CD4-positive, alpha-beta T cell treated with Interleukin-4 for 1 hour (primary cell): ENCODE results near the gene SART3.

Source experiments
- DNase-seq, 2 donors: peaks; one replicate each; pipeline ENCODE4 v3.0.0-alpha.2; 2020 to 2022

SART3 gene

DNA sequence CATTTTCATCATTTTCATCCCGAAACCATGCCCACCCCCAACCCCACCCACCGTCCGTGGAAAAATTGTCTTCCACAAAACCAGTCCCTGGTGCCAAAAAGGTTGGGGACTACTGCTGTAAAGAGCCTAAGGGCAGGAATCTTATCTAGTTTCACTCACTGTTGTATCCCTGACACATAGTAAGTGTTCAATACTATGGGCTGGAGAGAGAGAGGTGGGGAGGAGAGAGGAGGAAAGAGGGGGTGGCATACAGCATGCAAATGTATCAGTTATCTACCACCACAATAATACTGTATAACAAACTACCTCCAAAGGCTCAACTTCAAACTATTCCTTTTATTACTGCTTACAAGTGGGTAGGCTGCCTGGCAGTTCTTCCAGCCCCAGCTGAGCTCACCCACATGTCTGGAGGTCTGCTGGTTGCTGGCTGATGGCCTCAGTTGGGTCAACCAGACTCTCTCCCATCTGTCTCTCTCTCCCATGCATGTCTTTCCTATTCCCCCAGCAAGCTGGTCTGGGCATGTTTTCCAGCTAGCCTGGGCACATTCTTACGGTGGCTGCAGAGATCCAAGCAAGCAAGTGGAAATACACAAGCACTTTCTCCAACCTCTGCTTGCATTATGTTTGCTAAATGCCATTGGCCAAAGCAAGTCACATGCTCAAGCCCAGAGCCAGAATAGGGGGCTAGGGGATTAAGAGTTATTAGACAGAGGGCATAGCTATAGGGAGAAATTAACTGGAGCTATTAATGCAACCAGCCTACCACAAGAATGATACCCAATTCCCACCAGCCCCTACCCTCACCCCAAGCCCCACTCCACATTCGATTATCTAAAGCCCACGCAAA lies 77.5 kb downstream of the SART3 start:
- no peak for DNase-seq

DNA sequence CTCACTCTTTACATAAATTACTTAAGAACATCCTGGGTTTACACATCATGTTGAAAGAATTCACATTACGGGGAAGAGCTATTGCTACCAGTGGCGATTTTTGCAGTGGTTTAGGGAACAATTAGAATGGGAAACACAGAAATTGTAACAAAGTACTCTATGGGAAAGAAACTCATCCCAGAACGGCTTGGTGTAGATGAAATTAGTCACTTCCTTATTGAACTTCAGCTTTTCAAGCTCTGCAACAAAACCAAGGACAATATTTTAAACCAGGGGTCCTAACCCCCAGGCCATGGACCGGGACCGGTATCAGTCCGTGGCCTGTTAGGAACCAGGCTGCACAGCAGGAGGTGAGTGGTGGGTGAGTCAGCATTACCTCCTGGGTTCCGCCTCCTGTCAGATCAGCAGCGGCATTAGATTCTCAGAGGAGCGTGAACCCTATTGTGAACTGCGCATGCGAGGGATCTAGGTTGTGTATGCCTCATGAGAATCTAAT lies 78.2 kb downstream of the SART3 start:
- no peak for DNase-seq

DNA sequence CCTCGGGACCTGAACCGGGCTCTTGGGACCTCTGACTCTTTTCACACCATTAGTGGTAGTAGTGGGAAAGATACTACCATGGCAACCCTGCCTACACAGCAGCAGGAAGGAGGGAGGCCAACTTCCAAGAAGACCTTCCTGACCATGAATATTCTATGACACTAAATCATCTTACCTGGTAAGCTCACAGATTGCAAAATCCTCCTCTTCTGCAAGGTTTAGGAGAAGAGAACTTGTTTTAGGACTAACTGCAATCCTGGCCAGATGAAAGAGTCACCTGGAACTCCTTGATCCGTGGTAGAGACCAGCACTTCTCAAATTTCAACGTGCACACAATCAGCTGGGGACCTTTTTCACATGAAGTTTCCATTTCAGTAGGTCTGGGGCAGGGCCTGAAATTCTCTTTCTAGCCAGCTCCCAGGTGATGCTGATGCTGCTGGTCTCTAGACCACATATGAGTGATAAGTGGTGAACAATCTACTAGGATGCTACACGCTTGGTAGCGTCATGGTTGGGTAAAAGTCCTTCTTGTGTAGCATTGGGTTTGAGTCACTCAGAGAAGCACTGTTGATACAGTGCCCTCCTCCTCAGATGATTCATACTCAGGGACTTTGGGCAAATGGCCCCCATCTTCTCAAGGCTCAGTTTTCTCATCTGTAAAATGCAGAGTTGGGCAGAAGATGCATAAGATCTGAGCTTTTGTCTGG lies 81.5 kb downstream of the SART3 start:
- DNase-seq = no peak

DNA sequence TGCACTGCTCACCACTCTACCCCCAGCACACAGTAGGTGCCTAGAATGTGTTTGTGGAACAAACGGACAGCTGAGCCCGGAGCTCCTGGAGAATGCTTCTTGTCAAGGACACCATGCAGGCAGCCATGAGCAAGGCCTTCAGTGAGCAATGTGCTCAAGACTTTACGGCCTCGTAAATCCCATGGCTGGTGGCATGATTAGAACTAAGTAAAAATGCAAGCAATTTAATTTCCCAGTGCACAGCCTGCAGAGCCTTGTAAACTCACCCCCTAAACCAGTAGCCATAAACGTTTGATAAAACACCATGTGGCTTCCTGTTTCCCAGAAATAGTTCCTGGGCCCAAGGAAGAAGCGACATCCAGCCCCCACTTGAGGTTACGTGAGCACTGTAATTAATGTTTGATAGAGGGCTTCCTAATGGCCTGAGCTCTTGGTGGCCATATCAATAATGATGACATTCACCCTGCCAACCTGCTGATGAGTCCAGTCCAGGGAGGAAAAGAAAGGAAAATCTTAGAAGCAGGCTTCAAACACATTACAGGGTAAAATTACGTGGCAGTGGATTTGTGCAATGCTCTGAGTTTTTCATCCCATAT lies 82.3 kb downstream of the SART3 start:
- no peak for DNase-seq

DNA sequence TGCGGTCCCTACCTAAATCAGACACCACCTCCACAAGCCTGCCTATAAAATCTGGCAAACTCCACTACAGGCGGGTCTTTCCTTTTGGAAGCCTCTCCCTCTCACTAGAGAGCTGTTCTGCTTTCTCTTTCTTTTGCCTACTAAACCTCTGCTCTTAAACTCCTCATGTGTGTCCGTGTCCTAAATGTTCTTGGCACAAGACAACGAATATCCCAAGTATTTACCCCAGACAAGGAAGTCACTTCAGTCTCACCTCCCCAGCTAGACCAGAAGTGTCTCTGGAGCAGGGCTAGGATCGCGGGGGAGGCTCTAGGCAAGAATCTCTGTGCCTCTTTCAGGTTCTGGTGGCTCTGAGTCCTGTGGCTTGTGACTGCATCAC lies 83.1 kb downstream of the SART3 start:
- no peak for DNase-seq

DNA sequence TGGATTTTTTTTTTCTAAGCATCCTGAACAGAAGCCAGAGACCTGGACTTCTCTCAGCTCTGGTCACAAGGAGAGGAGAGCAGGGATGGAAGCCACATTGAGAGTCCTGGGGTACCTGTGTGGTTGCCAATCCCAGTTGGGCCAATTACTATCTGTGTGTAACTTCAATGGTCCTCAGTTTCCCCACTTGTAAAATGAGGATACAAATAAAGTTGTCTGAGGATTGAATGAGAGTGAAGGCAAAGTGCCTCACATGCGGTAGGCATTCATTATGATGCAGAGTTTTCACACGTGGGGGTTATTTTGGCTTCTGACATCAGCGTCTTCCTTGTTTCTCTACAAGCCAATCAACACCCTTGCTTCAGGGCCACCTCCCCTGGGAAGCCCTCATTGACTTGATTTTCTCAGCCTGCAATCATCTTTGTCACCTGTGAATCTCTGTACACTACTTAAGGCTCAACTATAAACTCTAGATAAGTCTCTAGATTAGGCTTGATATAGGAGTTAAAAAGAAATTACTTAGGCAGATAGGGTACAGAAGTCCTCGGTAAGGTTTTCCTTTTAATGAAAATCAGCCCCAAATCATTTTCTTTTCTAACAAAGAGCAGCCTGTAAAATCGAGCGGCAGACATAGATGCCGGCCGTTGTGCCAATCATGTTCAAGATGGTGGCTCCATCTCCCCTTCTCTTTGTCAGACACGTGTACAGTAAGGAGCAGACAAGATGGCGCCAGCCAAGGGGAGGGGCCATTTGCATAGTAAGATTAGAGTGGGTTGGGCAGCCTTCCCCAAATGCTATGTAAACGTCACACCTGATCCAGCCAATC lies 83.7 kb downstream of the SART3 start:
- DNase-seq = no peak

- no peak for DNase-seq
These were observed 85.6 kb downstream of the SART3 start for GRCh38 chr12:108475396-108475795.

DNA sequence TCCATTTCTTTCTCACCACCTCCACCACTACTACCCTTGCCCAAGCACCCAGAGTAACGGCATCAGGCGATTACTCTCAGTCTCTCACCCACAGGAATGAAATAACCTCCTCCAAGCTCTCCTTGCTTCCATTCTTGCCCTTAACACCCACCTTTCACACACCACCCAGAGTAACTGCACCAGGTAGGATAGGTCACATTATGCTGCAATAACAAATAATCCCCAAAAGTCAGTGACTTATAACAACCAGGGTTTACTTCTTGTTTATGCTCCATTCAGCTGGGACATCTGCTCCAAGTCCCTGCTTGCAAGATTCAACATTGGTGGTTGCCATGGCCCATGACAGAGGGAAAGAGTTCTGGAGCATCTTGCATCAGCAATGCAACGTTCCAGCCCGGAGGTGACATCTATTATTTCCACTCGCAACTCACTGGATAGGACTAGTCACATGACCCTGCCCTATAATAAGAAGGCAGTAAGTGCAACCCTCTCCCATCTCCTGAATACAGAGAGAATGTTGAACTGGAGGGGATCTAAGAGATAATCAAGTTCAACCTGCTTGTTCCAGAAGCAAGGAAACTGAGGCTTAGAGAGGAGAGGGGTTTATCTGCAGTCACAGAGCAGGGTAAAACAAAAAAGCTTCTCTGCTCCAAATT lies 87.4 kb downstream of the SART3 start:
- no peak for DNase-seq
